Measurements from ENCODE around the gene IGSF1.

DNA sequence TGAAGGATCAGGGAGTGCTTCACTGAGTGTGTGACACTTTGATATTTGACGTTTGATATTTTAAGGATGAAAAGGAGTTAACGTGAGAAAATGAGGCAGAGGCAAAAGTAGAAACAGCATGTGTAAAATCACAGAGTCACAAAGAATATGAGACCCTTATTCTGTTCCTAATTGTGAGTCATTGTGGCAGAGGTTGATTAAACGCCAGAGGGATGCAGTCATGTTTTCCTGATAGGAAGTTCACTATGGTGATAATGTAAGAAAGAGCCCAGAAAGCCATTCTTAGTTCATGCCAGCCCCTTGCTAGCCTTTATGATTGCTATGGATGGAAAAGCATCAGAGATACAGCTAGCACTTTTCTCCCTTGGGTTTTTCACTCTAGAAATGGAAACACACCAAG is 33.5 kb upstream of the IGSF1 start:
- no peak for TF ChIP-seq FOXM1 (IDR thresholded peaks at IDR 0.05; ENCODE audit: borderline replicate concordance, low read depth)
- TF ChIP-seq YY1 (IDR thresholded peaks at IDR 0.05; ENCODE audit: low read depth): no peak
- TF ChIP-seq MAX (IDR thresholded peaks at IDR 0.05): no peak
- no peak for TF ChIP-seq EGR1 (IDR thresholded peaks at IDR 0.05)
- TF ChIP-seq CEBPB (IDR thresholded peaks at IDR 0.05): no peak
- no peak for TF ChIP-seq RAD21 (IDR thresholded peaks at IDR 0.05; ENCODE audit: low read depth)
- TF ChIP-seq TAF1 (IDR thresholded peaks at IDR 0.05; ENCODE audit: low read depth): no peak
- TF ChIP-seq EP300 (IDR thresholded peaks at IDR 0.05; ENCODE audit: borderline replicate concordance): no peak
- TF ChIP-seq, protein P1, sequence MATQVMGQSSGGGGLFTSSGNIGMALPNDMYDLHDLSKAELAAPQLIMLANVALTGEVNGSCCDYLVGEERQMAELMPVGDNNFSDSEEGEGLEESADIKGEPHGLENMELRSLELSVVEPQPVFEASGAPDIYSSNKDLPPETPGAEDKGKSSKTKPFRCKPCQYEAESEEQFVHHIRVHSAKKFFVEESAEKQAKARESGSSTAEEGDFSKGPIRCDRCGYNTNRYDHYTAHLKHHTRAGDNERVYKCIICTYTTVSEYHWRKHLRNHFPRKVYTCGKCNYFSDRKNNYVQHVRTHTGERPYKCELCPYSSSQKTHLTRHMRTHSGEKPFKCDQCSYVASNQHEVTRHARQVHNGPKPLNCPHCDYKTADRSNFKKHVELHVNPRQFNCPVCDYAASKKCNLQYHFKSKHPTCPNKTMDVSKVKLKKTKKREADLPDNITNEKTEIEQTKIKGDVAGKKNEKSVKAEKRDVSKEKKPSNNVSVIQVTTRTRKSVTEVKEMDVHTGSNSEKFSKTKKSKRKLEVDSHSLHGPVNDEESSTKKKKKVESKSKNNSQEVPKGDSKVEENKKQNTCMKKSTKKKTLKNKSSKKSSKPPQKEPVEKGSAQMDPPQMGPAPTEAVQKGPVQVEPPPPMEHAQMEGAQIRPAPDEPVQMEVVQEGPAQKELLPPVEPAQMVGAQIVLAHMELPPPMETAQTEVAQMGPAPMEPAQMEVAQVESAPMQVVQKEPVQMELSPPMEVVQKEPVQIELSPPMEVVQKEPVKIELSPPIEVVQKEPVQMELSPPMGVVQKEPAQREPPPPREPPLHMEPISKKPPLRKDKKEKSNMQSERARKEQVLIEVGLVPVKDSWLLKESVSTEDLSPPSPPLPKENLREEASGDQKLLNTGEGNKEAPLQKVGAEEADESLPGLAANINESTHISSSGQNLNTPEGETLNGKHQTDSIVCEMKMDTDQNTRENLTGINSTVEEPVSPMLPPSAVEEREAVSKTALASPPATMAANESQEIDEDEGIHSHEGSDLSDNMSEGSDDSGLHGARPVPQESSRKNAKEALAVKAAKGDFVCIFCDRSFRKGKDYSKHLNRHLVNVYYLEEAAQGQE (IDR thresholded peaks at IDR 0.05; ENCODE audit: low read depth): no peak
- TF ChIP-seq TCF12 (IDR thresholded peaks at IDR 0.05; ENCODE audit: low read depth): no peak
- TF ChIP-seq, protein P2, sequence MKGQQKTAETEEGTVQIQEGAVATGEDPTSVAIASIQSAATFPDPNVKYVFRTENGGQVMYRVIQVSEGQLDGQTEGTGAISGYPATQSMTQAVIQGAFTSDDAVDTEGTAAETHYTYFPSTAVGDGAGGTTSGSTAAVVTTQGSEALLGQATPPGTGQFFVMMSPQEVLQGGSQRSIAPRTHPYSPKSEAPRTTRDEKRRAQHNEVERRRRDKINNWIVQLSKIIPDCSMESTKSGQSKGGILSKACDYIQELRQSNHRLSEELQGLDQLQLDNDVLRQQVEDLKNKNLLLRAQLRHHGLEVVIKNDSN (IDR thresholded peaks at IDR 0.05): no peak
- TF ChIP-seq CREB1 (IDR thresholded peaks at IDR 0.05; ENCODE audit: low read depth): no peak
- TF ChIP-seq NFIC (IDR thresholded peaks at IDR 0.05): no peak
